ENCODE results near the gene DOC2A. TPM values are rescaled to one million over a fixed set of nuclear protein-coding genes. Genes with fewer than 3 reads are reported as not detected.

Gene DOC2A
- polyA plus RNA-seq, 12 donors, result 0.30 to 1.4 (median 0.94) TPM; not detected in 2

GRCh38 chr16:30005341-30006094, 5.3 kb downstream of the DOC2A start:
- no peak for DNase-seq

GRCh38 chr16:30004811-30005242, 6.0 kb downstream of the DOC2A start:
- DNase-seq, result no peak

GRCh38 chr16:30004424-30004776, 6.4 kb downstream of the DOC2A start:
- DNase-seq, result no peak

- DNase-seq, result no peak
Measured at GRCh38 chr16:30003670-30004423, 7.0 kb downstream of the DOC2A start.

DNA sequence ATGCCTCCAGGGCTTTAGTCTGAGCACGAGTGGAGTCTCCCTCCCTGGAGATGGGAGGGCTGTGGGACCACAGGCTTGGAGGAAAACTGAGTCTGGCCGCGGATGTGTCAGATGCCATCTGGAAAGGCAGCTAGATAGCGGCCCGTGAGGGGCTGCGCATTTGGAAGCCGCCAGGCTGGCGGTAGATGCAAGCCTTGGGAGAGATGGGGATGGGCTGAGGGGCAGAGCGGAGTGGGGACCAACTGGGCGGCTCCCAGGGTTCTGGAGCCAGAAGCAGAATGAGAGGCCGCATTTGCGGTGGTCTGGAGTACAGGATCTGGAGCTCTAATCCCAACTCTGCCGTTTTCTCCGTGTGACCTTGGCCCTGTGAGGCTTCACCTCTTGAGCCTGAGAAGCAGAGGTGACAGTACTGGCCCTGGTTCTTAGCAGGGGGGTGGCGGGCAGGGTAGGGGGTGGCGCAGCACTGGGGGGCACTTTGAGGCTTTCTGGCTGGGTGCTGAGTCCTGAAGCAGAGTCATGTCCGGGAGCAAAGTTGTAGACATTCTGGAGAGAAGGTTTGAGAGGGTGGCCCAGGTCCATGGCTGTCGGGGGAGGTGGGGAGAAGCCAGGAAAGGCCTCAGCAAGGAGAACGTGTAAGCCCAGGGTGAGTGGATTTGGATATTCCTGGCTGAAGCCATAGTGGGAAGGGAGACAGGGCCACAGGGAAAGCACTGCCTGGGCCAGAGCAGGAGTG, 8.0 kb downstream of the DOC2A start:
- DNase-seq, result no peak

GRCh38 chr16:30000735-30001631, 9.8 kb downstream of the DOC2A start:
- DNase-seq, result no peak

DNA sequence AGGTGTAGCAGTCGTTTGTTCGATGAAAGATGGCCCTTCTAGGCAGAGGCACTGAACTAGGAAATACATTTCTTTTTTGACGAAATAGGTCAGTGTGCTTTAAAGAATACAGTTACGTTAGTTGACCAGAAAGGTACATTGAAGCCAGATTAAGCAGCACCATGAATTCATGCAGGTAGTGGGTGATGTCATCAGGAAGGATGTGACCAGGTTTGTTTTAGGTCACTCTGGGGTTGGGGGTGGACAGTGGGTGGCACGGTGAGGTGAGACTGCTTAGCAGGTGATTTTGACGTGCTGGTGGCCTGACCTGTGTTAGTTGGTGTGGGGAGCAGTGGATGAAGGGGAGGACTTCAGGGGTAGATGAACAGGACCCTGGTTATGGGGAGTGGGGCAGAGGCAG, 11.2 kb downstream of the DOC2A start:
- DNase-seq, result no peak

- no peak for DNase-seq
Measured at GRCh38 chr16:29996766-29997250, 14.0 kb downstream of the DOC2A start.

- DNase-seq, result peak; percentile 97
Measured at GRCh38 chr16:29995911-29996765, 14.7 kb downstream of the DOC2A start, which contains the start of gene INO80E. TSS of gene INO80E (plus strand) at chr16:29996241. CDS start at chr16:29996311, 70 bp downstream.

- peak; percentile 91 for DNase-seq
Measured at GRCh38 chr16:29995324-29995910, 15.4 kb downstream of the DOC2A start, which contains the start of gene HIRIP3. TSS of gene HIRIP3 (minus strand) at chr16:29995617. CDS start at chr16:29995605, 12 bp downstream.

GRCh38 chr16:29994600-29995323, 16.1 kb downstream of the DOC2A start:
- DNase-seq, result peak; percentile 35

DNA sequence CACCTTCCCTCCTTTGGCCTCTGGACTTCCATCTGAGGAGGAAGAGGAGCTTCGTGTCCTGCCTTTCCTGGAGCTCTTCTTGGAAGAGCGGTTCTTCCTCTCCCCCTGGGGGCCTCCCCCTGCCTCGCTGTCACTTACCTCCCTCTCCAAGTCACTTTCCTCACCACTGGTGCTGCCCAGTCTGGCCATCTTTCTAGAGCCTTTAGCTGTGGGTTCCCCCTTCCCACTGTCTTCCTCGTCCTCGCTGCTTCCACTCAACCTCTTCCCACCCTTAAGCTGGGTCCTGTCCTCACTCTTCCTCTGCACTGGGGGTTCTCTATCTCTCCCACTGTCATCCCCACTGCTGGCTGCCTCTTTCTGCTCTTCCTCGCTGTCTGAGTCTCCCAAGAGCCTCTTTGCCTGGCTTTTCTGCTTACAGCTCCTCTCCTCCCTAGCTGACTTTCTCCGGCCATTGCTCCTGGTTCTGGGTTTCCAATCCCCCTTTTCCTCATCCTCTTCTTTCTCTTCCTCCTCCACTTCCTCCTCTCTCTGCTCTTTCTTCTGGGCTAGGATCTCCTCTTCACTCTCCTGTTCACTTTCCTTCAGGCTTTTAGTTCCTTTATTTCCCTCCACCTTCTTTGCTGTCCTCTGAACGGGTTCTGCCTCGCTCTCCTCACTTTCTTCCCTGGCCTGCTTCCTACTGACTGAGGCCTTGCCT, 16.8 kb downstream of the DOC2A start:
- DNase-seq, result no peak

DNA sequence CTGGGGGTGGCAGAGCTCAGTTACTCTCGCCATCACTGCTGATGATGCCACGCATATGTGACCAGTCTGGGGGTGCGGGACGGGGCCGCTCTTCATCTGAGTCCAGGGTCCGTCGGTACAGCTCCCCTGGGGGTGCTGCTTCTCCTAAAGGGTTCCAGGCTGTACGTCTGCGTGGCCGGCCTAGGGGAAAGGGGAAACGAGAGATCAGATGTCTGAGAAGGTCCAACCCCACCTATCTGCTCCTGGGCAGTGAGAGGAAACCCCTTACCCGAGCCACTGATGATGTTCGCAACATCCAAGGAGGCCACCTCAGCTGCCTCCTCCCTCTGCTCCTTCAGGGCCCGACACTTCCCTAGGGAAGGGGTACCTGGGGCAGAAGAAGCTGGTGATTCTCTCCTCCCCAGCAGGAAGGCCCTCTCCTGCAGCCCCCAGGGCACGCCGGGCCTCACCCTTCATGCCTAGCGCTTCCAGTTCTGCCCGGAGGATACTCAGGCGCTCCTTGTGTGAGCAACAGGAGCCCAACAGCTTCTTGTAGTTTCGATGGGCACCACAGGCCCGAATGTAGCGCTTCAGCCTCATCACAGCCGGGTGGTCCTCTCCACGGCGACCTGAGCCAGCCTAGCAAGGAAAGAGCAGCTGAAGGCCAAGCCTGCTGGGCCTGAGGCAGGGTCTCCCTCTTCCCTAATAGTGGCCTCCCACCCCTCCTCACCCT, 17.5 kb downstream of the DOC2A start:
- DNase-seq, result no peak

DNA sequence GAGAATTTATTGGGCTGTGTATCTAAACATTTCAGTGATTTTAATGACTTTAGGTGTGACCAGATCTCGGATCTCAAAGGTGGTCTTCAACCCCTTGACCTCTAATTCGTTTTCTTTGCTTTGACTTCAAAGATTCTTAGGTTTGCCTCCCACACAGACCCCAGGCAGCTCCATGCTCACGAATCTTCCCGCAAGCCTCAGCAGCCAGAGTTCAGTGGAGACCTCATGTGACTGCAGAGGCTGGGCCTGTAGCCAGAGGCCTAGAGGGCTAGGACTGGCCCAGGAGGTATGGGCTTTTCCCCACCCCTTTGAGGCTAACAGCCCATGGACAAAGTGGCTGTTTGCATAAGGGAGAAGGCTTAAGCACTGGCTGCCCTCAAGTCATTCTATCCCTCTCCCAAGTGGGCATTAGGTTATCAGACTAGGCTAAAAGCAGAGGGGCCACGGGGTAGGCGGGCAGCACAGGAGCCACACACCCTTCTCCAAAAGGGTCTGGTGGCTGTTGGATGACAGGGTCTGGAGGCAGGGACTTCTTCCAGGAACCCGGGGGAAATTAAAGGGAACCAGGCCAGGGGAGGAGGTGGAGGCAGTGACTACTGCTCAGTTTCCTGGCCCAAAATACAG, 18.4 kb downstream of the DOC2A start:
- no peak for DNase-seq

DNA sequence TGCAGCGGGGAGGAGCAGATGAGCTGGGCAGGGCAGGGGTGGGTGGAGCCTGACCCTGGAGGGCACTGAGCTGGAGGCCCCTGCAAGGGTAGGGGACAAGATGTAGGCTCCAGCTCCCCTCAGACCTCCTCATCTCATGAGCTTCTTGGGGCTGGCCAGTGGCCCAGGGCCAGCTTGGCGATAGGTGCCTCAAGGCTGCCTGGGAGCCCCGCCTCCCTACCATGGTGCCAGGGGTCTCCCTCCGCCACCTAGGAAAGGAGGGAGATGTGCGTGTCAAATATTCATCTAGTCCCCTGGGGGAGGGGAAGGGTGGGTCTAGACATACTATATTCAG, 19.3 kb downstream of the DOC2A start:
- DNase-seq, result no peak

GRCh38 chr16:29990883-29991570, 19.8 kb downstream of the DOC2A start:
- no peak for DNase-seq

- no peak for DNase-seq
Measured at GRCh38 chr16:29990034-29990433, 20.8 kb downstream of the DOC2A start.

Data from muscle of arm (tissue), 12 donors.